ENCODE results near the gene CDC45.

The CDC45 gene

GRCh38 chr22:19497245-19497644 is 17.5 kb downstream of the CDC45 start:
- DNase-seq, result no peak

GRCh38 chr22:19498154-19498865 is 18.6 kb downstream of the CDC45 start:
- DNase-seq, result no peak

DNA sequence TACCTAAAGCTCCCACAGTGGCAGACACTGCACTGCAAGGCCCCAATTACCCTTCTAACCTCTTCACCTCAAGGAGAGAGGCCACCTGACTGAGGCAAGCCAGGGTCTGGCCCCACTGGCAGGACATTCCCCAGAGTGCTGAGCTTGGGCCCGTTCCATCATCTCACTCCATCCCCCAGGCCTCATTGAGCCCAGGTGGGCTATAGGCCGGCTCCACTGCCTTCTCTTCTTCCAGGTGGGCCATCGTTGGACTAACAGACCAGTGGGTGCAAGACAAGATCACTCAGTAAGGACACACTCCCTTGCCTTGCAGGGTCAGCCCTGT is 19.1 kb downstream of the CDC45 start:
- DNase-seq, result no peak

- DNase-seq, result no peak
Observed at GRCh38 chr22:19499236-19499879, 19.6 kb downstream of the CDC45 start.

GRCh38 chr22:19499880-19500242 is 20.1 kb downstream of the CDC45 start:
- no peak for DNase-seq

GRCh38 chr22:19501897-19502447 is 22.3 kb downstream of the CDC45 start:
- no peak for DNase-seq

DNA sequence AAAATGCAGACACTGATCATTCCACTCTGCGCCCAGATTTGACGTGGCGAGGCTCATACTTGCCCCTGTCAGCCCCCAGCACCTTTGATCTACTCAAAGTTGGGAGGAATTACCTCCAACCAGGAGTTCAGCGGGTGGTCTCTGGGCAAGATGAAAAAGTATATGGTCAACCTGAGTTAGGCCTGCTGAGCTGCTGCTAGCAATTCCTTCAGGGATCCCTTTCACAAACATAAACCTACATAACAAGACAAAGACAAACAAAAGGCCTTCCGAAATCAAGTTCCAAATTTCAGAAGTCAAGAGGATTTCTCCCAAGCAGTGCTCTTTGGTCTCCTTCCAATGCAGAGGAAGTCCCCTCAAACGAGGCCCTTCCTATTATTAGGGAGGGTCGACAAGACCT is 23.6 kb downstream of the CDC45 start:
- no peak for DNase-seq

DNA sequence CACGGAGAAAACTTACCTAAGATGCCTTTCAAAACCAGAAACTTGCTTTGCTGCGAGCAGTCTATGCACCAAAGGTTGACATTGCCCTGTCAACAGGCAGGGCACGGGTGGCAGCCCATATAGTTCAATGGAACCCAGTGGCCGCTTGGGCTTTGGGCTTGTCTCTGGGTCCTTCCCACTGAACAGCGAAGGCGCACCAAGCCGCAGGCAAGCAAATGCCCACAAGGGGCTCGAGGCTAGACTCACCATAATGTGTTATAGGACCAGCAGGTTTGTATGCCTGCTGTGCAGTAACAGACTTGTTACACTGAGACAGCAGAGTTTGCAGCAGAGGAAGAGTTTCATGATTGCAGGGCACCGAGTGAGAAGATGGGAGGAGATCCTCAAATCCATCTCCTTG is 24.1 kb downstream of the CDC45 start:
- no peak for DNase-seq

GRCh38 chr22:19504900-19505734 is 25.4 kb downstream of the CDC45 start:
- DNase-seq, result peak in 1 of 5 experiments; percentile 56

DNA sequence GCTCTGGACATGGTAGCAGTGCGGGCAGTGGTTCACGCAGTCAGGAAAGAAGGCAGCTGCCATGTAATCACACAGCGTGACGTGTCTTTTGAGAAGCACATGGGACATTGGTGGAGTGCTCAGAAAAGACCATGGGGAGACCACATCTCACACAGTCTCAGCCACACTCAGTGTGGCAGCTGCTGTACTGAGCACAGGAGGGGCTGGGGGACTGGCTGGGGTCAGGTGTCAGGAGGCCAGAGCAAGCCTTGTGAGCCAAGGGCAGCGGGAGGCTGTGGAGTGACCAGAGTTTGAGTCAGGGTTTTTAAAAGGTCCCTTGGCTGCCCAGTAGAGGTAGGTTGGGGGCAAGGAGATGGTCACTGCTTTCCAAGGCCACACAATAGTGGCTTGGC is 26.0 kb downstream of the CDC45 start:
- DNase-seq, result no peak

- DNase-seq, result no peak
Observed at GRCh38 chr22:19506212-19506611, 26.5 kb downstream of the CDC45 start.

DNA sequence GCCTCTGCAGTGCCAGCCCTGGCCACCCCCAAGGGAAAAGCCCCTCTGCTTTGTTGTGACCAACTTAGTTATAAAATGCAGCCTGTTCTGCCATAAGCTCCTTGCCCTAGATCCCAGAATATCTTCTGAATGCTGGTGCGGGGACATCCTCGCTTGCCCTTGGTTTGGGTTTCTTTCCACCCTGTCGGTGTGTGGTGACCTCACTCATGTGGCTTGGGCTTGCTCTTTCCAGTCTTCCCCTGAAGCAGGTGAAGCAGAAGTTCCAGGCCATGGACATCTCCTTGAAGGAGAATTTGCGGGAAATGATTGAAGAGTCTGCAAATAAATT is 27.8 kb downstream of the CDC45 start:
- DNase-seq, result no peak

DNA sequence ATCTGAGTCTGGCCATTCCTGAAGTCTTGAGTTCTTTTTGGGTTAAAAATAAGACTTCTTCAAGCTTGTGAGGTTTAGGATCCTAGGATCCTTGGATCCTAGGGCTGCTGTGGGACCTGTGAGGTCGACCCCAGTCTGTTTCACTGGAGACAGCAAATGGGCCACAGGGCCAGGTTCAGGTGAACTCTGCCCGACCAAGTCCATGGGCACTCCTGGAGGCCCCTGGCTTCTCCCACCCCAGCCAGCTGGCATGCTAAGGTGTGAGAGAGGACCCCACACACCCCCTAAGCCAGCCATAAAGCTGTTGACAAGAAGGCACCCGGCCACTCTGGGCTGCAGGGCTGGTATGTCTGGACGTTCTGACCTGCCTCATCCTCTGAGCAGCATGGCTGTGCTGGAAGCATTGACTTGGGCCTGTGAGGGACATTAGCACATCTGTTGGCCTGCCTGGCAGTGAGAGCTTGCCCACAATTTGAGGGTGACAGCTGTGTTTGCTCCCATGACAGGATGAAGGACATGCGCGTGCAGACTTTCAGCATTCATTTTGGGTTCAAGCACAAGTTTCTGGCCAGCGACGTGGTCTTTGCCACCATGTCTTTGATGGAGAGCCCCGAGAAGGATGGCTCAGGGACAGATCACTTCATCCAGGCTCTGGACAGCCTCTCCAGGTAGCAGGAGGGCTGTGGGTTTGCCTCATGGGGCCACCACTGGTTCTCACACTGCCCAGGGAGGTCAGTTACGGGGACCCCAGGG is 28.5 kb downstream of the CDC45 start:
- DNase-seq, result no peak

DNA sequence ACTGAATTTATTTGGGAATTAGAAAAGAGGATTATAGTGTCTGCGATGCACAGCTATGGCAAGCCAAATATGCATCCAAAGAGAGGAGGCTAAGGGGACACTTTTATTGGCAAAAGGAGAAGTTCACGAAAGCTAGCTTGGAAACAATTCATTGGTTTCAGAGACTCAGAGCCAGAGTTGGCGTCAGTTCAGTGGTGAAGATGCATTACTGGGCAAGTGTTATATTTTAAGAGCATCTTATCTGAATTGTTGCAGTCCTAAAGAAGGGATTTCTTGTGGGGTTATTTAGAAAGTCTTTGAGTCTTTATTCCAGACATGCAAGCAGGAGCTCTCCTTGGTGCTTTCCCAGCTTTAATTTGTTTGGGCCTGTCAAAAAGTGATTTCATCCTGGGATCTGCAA is 29.5 kb downstream of the CDC45 start:
- no peak for DNase-seq

DNA sequence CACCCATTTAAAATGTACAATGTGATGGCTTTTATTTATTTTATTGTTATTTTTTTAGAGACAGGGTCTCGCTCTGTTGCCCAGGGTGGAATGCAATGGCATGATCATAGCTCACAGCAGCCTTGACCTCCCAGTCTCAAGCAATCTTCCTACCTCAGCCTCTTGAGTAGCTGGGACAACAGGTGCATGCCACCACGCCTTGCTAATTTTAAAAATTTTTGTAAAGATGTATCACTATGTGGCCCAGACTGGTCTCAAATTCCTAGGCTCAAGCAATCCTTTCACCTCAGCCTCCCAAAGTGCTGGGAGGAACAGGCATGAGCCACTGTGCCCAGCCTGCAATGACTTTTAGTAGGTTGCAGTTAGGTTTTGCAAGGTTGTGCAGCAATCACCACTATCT is 30.2 kb downstream of the CDC45 start:
- DNase-seq, result no peak

DNA sequence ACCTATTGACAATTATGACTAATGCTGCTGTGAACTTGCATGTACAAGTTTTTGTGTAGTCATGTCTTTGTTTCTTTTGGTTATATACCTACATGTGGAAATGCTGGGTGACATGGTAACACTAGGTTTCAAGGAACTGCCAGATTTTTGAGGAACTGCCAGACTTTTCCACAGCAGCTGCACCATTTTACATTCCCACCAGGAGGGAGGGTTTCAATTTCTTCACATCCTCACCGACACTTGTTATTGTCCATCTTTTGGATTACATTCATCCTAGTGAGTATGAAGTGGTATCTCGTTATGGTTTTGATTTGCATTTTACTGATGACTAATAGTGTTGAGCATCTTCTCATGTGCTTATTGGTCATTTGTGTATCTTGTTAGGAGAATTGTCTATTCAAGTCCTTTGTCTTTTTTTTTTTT is 31.2 kb downstream of the CDC45 start:
- no peak for DNase-seq

DNA sequence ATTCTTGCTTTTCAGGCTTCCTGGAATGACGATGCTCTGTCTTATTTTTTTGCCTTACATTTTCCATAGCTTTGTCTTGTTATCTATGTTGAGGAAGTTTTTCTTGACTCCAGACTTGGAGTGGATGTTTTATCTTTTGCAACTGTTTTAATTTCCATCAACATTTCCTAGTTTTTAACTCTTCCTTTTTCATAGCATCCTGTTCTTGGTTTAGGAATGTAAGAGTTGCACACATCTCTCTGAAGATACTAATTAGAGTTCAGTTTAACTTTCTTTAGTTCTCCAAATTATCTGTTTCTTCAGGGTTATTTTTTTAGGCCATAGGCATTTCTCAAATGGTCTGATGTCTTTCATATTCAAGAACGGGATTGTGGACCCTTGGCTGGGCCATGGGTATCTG is 34.1 kb downstream of the CDC45 start:
- no peak for DNase-seq

DNA sequence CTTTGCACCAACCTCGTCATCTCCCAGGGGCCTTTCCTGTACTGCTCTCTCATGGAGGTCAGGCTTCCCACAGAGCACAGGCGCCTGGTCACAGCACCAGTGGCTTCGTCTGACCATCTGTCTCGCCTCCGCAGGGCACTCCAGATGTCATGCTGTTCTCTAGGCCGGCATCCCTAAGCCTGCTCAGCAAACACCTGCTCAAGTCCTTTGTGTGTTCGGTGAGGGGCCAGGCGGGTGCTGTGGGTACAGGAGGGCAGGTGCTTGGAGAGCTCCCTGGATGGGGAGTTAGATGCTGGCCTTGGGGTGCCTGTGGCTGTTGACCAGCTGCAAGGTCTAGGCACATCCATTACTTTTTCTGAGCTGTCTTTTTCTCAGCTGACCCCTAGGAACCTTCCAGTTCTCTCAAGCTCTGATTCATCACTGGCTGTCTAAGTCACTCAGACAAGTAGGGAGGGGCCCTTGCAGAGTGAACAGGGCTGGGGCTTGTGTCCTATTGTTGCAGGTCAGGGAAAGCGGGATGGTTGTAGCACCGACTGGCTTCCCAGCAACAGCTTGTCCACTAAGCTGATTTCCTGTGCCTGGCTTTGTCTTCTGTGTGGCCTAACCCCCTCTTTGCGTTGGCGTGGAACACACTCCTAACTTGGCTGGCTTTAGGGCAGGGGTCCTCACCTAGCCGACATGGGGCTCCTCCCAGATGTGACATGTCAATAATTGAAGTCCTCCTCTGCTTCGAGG is 35.3 kb downstream of the CDC45 start:
- DNase-seq, result no peak

DNA sequence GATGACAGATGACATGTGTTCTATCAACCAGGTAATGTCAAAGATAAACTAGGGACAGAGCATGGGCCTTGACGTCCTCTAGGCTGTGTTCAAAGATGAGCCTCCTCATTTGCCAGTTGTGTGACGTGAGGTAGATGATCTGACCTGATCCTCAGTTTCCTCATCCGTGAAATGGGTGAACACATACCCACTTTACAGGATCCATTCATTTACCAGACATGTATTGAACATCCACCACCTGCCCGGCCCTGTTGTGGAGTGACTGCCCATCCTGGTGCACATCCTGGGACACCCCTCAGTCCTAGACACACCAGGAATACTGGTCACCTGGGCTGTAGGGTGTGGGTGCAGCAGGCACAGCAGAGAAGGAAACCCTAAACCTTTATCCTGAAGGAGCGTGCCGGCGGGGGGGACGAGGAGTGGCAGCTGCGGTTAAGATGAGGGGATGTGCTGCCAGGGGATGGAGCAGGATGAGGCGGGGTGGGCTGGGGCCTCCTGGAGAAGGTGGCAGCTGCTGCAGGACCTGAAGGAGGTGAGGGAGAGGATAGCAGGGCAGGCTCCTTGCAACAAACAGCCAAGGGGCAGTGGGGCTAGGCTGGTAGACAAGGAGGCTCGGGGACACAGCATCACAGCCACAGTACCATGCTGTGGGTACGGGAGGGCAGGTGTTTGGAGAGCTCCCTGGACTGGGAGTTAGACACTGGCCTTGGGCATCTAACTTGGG is 36.1 kb downstream of the CDC45 start:
- DNase-seq, result no peak

DNA sequence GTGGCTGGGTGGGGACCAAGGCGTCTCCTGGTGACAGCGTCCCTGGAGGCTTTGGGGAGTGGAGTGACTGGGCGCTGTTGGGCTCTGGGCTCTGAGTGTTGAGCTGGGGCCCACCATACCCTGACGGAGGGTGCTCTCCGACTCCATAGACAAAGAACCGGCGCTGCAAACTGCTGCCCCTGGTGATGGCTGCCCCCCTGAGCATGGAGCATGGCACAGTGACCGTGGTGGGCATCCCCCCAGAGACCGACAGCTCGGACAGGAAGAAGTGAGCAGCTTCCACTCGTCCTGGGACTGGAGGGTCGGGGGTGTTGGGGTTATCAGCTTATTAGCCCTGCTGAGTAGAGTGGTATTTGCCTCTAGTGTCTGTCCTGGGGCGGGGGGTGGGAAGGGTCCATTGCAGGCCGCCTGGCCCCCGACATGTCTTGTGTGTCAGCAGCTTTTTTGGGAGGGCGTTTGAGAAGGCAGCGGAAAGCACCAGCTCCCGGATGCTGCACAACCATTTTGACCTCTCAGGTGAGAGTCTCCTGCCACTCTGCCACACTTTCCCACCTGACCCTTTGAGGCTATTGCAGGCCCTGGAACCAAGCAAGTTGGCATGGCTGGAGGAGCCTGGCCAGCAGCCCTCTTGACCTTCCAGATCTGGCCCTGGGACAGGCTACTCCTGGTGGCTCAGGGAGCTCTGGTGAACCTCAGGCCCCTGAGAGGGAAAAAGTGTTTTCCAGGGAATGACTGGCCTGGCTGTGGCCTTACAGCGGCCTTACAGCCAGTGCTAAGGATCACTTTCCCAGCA is 36.9 kb downstream of the CDC45 start:
- no peak for DNase-seq

DNA sequence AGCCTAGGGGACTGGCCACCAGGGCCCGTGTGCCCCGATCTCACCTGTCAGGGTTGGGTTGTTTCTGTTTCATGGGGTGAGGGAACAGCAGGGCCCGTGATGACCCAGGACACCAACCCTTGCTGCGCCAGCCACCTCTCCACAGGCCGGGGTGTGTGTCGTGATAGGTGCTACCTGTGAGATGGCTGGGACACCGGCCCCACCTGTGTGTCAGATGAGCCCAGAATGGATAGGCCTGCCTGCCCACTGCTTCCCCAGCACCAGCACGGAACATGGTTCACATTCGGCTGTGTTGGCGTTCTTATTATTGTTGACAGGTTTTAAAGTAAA is 37.4 kb downstream of the CDC45 start:
- DNase-seq, result no peak
